ENCODE measurements around the gene SETD1A. TPM values are rescaled to one million over a fixed set of nuclear protein-coding genes. Genes with fewer than 3 reads are reported as not detected.

SETD1A gene
- total and polyA plus RNA-seq, 9 of the 15 experiments (the other 6 are each of a cell fraction or from before 2014, with no cell fraction given) = 0.08 to 36.0 (median 4.2) TPM

- TF ChIP-seq GTF2E2 (tag; IDR thresholded peaks at IDR 0.05) (no peak), PATZ1 (CRISPR knock-in tag; IDR thresholded peaks at IDR 0.05; ENCODE audit: borderline replicate concordance) (0 out of 2 replicates have a peak, but pooled peaks have one; percentile 34), ERF (CRISPR knock-in tag; IDR thresholded peaks at IDR 0.05) (peak; percentile 86), POLR2H (tag; IDR thresholded peaks at IDR 0.05; ENCODE audit: low read depth) (no peak), ZZZ3 (IDR thresholded peaks at IDR 0.05) (no peak), GTF2F1 (IDR thresholded peaks at IDR 0.05; ENCODE audit: low read depth, low read length) (no peak), ZNF717 (CRISPR knock-in tag; IDR thresholded peaks at IDR 0.05) (no peak), CREB3L1 (IDR thresholded peaks at IDR 0.05; ENCODE audit: borderline replicate concordance, low read depth) (no peak), HIVEP1 (CRISPR knock-in tag; IDR thresholded peaks at IDR 0.05) (no peak), TBL1XR1 (IDR thresholded peaks at IDR 0.05; ENCODE audit: low read length in 2 of 2) (no peak), ELF2 (CRISPR knock-in tag; IDR thresholded peaks at IDR 0.05) (0 out of 2 replicates have a peak, but pooled peaks have one; percentile 3), NFYB (IDR thresholded peaks at IDR 0.05; ENCODE audit: extremely low read depth, insufficient read length) (no peak), ZNF24 (IDR thresholded peaks at IDR 0.05) (no peak), XRCC3 (IDR thresholded peaks at IDR 0.05) (no peak), MYNN (IDR thresholded peaks at IDR 0.05) (peak; percentile 42; the same call in 1 of the 2 replicates), MYNN (CRISPR knock-in tag; IDR thresholded peaks at IDR 0.05) (no peak), CLOCK (CRISPR knock-in tag; IDR thresholded peaks at IDR 0.05; ENCODE audit: borderline replicate concordance) (no peak), E2F1 (CRISPR knock-in tag; IDR thresholded peaks at IDR 0.05) (no peak), HCFC1 (IDR thresholded peaks at IDR 0.05; ENCODE audit: low read depth, low read length) (no peak), DPF2 (IDR thresholded peaks at IDR 0.05) (peak; percentile 44; the same call in 1 of the 2 replicates)
Observed at GRCh38 chr16:30992931-30993816, 35.6 kb downstream of the SETD1A start (continued).
